GM19395 (cell line): Measurements from ENCODE around the gene CWC22.
"Not testable (repeated sequence)": the region's sequence is repeated elsewhere in the genome, so short reads cannot be mapped to it uniquely, and the experiment has no call there.

Experiments
- ATAC-seq: cut with Tn5 transposase; IDR thresholded peaks from one replicate; pipeline ENCODE4 v1.9.1; 2021; ENCODE audit warnings: mild to moderate bottlenecking, moderate library complexity; ENCODE audit not compliant: unreplicated experiment

The CWC22 gene

DNA sequence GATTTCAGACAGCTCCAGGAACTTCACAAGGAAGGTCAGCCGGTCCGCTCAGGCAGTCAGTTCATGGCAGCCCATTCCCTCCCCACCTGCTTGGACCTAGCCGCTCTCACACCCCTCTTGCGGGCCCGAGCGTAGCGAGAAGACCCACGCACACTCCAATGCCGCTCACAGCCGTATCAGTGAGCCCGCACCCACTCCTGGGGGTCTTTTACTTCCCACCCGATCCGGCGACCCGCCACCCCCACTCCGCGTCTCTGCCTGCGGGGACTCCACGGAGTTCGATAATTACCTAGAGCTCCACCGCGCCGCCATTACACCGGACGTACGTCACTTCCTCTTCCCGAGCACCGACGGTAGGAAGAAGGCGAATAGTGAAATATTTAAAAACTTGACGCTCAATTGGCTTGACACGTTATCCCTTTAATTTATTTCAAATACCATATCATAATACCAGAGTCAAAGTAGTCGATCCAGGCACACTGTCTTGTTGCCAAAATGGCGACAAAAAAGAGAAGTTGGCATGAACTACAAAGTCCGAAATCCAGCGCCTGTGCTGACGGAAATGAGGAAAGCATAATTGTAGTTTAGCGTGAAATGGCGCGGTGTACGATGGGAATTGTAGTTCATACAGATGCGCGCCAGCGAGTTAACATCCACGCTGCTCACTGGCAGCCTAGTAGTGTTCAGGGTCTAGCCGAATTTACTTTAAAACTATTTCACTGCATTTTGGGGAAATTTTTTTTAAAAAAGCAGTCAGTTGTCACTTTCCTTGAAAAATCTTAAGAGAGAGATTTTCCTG, at the start of gene CWC22:
CWC22 (minus strand) TSS at position 517 of the 799 bp plus-strand sequence. CDS start 13,956 bp downstream, outside the sequence.
- peak; percentile 99 for ATAC-seq

GRCh38 chr2:180056367-180057118, 49.4 kb upstream of the CWC22 start:
- no peak for ATAC-seq

- ATAC-seq: not testable (repeated sequence)
Measured at GRCh38 chr2:180054576-180054975, 47.5 kb upstream of the CWC22 start.

- ATAC-seq: no peak
Measured at GRCh38 chr2:180050246-180050645, 43.1 kb upstream of the CWC22 start.

DNA sequence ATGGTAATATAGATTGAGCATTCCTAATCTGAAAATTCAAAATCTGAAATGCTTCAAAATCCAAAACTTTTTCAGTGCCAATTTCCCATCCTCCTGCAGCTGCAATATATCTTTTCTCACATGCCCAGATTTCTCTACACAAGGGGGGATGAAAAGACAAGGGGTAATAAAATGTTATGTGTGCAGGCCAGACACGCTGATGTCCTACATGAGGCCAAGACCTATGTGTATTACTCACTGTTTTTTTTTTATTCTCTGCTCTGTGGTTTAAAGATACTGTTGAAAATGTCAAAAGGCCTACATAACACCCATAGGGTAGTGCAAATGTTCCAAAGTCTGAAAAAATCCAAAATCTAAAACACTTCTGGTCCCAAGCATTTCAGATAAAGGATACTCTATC, 41.2 kb upstream of the CWC22 start:
- ATAC-seq: no peak

DNA sequence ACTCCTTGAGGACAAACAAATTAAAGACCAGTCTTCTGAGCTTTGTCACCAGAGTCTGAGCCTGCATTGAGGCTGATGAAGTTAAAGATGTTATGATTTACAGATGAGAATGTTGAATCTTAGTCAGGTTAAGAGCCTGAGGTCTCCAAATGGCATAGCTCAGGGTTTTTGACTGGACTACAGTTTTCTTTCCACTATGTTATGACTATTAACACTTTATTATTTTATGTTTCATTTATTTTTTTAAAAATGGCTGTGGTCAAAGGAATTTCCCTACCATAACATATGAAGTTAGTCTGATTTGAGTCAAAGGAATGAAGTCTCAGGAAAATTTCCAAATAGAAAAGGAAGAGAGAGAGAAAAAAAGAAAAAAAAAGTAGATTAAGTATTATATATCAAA, 39.7 kb upstream of the CWC22 start:
- ATAC-seq: no peak

DNA sequence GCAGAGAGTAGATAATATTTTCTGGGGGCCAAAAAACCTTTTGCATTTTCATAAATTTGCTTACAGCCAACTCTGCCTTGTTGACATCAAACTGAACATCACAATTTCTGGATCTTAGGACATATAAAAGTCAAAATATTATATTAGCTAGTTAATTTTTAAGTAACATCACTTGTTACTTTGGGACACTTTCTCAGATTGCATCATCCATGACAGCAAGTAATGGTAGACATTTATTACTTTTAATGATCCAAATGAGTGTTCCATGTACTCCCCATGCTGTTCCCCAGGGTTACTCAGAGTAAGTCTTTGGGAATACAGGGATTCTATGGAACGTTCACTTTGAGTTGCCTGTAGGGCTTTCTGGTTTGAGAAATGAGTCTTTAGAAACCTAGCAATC, 39.1 kb upstream of the CWC22 start:
- ATAC-seq: no peak

DNA sequence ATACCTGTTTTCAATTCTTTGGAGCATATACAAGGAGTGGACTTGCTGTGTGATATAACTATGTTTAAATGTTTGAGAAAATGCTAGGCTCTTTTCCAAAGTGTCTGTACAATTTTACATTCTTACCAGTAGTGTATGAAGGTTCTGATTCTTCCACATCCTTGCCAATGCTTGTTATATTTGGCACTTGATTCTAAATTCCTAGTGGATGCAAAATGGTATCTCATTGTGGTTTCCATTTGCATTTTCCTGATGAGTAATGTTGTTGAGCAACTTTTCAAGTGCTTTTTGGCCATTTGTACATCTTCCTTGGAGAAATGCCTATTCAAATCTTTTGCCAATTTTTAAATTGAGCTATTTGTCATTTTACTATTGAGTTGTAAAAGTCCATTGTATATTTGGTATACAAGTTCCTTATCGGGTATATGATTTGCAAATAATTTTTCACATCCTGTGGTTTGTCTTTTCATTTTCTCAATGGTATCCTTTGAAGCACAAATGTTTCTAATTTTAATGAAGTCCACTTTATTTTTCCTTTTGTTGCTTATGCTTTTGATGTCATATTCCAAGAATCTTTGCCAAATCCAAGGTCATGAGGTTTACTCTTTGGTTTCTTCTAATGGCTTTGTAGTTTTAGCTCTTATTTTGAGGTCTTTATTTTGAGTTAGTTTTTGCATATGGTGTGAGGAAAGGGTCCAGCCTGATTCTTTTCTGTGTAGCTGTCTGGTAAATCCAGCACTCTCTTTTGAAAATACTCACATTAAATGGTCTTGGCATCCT, 33.2 kb upstream of the CWC22 start:
- no peak for ATAC-seq

DNA sequence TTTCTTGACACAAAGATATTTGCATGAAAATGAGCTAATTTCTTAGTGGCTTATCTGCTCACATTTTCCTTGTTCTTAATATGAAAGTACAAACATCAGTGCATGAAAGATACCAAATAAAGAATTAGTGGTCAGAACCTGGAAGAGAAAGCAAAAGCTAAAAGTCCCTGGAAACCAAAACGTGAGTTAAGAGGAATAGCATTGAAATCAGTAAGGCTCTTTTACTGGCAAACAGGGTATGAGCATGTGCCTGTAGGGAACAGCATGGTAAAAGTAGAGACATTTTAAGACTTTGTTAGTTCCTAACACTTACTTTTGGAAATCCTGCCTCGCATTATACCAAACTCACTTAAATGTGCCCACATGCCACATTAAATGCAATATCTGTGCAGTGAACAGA, 31.9 kb upstream of the CWC22 start:
- ATAC-seq: no peak

DNA sequence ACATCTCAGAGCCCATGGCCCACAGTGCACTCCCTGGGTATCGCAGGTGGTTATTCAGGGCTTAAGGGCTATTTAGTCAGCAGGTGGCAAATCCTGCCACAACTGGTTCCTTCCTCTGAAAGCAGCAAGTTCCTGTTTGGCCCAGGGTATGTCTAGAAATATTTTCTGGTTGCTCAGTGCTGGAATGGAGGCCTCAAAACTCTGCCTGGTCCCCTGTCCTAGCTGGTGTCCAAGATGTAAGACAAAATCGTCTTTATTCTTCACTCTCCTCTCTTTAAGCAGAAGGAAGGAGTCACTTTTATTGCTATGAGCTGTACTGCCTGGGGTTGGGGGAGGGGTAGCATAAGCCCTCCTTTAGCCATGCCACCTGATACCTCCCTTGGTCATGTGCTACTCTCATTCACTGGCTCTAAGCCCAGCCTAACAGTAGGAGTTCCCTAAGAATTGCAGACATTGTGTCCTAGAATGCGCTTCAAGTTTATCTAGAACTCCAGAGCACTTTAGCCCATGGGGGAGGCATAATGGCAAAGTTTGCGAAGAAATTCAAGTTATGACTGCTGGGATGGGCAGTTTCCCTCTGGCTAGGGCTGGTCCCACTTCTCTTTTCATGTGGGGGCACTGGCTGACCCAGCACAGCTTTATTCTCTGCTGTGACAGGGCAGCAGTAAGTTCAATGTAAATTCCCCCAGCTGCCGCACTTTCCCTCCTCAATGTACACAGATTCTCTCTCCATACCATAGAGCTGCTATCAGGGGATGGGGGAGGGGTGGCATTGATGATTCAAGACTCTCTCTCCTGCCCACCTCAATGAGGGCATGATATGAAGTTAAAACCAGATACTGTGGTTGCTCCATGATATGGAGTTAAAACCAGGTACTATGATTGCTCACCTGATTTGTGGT, 27.1 kb upstream of the CWC22 start:
- no peak for ATAC-seq

DNA sequence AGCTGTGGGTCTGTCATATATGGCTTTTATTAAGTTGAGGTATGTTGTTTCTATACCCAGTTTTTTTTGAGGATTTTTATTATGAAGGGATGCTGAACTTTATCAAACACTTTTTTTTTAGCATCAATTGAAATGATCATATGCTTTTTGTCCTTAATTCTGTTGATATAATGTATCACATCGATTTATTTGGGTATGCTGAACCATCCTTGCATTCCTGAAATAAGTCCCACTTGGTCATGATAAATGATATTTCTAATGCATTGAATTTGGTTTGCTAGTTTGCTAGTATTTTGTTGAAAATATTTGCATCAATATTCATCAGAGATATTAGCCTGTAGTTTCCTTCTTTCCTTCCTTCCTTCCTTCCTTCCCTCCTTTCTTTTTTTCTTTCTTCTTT, 22.5 kb upstream of the CWC22 start:
- no peak for ATAC-seq

DNA sequence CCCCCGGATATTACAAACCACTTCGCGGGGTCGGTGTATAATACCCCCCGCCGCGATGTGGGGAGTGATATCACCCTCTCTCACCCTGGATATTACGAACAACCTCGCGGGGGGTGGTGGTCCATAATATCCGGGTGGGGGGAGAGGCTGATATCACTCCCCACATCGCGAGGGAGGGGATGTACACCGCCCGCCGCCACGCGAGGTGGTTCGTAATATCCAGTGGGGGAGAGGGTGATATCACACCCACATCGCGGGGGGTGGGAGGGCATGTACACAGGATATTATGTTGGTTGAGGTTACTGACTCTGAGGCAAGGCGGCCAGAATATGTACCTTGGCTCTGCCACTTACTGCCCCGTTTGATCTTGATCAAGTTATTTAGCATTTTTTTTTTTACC, 14.8 kb upstream of the CWC22 start:
- no peak for ATAC-seq

GRCh38 chr2:180017784-180018183, 10.7 kb upstream of the CWC22 start:
- no peak for ATAC-seq

DNA sequence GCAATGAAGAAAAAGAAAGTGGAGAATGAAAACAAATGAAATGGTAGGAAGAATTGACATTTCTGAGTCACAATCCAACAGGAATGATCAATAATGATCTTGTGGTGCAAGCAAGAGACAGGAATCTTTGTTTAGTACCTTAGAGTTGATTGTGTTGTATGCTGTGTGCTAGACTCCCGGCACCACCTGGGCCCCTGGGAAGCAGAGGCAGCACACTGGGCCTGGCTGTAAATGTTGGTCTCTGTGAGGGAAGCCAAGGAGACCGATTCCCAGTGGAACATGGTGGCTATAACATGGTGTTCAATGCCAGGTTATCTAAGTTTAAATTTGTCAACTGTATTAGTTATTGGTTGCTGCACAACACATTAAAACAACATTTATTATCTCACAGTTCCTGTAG, 9.8 kb upstream of the CWC22 start:
- no peak for ATAC-seq

- no peak for ATAC-seq
Measured at GRCh38 chr2:180015951-180016709, 9.0 kb upstream of the CWC22 start.

DNA sequence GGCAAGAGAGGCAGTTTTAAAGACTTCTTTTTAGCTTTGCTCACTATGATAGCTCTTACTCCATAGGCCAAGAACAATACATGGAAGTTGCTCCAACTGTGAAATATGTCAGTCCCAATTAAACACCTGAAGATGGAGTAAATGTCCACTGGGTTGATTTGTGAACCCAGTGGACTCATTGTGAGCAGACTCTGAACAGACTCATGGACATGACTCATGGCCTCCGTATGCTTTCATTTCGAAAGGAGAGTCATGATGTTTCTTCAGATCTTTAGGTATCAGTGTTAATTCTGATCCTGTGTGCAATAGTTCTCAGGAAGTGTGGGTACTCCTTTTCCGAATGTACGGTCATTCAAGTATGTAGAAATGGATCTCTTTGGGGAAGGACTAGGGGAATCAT, 5.4 kb upstream of the CWC22 start:
- ATAC-seq: no peak

GRCh38 chr2:180010701-180011100, 3.6 kb upstream of the CWC22 start:
- no peak for ATAC-seq

DNA sequence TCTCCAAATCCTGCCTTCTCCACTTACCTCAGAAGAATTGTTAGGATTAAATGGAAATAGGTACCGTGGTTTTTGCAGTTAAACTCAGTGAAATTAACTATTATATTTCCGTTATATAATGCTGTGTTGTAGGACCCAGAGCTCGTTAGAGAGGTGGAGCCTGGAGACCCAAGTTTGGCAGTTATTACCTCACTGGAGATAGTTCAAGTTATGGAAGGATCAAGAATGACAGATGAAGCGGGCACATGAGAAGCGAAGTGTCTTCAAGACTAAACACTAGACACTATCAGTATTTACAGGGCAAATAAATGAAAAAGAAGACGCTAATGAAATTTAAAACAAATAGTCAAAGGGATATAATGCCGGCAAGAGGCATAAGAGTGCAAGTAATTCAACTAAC, 866 bp downstream of the CWC22 start:
- no peak for ATAC-seq

DNA sequence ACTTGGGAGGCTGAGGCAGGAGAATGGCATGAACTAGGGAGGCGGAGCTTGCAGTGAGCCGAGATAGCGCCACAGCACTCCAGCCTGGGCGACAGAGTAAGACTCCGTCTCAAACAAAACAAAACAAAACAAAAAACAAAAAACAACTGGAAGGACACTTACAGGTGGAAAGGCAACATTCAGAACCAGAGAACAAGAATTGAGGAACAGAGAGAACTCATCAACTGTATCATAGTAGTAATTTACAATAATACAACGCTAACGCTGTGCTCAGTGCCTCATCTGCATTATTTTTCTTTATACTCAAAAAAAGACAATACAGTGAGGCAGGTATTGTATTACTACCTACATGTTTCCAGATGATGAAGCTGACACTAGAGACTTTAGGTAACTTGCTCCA, 1.6 kb downstream of the CWC22 start:
- not testable (repeated sequence) for ATAC-seq

GRCh38 chr2:180004731-180005130, 2.4 kb downstream of the CWC22 start:
- ATAC-seq: no peak
